Gastroesophageal sphincter (tissue), 3 donors: ENCODE measurements around the gene BCAS4.

Experiments
- EP300 ChIP-seq: sonication (generic); formaldehyde crosslinking; IDR thresholded peaks from one replicate; pipeline ENCODE4 v1.6.1; 2017; ENCODE audit warnings: antibody characterized with exemption, mild to moderate bottlenecking
- POLR2A ChIP-seq, 2 donors: fragments of 450-650 bp; IDR thresholded peaks; one replicate each; pipeline ENCODE4 v1.6.1; 2017; ENCODE audit warnings: antibody characterized with exemption in 2 of 2, mild to moderate bottlenecking in 2 of 2, moderate library complexity in 1 of 2
- POLR2AphosphoS5 ChIP-seq: sonication (generic); formaldehyde crosslinking; IDR thresholded peaks from one replicate; pipeline ENCODE4 v1.6.1; 2017; ENCODE audit warnings: antibody characterized with exemption
- TF ChIP-seq, protein P1 (sequence below), 4 experiments: fragments of 200-600 bp in 2 of 4; fragments of 450-650 bp in 2 of 4; sonication (generic) in 1 of 4; IDR thresholded peaks; one replicate each; pipeline ENCODE4 v1.5.1; 2017 to 2019; ENCODE audit warnings: antibody characterized with exemption in 4 of 4, mild to moderate bottlenecking in 2 of 4, moderate library complexity in 2 of 4

DNA sequence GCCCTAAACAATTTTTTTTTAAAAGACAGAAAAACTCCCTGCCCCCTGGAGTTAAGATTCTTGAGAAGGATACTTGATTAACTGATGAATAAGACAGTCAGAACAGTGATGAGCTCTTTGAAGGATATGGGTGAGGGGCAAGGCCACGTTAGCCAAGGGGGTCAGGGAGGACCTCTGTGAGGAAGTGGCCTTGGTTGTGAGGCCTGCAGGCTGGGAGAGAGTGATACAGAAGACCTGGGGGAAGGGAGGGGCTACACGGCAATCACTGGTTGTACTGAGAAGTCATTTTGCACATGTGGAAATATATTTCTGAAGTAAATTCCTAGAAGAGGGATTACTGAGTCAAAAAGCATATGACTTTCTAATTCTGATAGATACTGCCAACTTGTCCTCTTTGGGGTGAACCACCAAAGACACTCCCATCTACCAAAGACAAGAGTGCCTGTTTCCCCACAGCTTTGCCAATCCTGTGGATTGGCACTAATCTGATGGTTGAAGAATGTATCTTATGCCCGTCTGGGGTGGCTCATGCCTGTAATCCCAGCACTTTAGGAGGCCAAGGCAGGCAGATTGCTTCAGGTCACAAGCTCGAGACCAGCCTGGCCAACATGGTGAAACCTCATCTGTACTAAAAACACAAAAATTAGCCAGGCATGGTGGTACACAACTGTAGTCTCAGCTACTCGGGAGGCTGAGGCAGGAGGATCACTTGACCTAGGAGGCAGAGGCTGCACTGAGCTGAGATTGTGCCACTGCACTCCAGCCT lies 22.3 kb upstream of the BCAS4 start:
- no peak for TF ChIP-seq EP300
- TF ChIP-seq, protein P1, sequence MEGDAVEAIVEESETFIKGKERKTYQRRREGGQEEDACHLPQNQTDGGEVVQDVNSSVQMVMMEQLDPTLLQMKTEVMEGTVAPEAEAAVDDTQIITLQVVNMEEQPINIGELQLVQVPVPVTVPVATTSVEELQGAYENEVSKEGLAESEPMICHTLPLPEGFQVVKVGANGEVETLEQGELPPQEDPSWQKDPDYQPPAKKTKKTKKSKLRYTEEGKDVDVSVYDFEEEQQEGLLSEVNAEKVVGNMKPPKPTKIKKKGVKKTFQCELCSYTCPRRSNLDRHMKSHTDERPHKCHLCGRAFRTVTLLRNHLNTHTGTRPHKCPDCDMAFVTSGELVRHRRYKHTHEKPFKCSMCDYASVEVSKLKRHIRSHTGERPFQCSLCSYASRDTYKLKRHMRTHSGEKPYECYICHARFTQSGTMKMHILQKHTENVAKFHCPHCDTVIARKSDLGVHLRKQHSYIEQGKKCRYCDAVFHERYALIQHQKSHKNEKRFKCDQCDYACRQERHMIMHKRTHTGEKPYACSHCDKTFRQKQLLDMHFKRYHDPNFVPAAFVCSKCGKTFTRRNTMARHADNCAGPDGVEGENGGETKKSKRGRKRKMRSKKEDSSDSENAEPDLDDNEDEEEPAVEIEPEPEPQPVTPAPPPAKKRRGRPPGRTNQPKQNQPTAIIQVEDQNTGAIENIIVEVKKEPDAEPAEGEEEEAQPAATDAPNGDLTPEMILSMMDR (IDR thresholded peaks at IDR 0.05), result no peak
- TF ChIP-seq POLR2A (IDR thresholded peaks at IDR 0.05), result no peak
- no peak for TF ChIP-seq POLR2AphosphoS5
